VCaP (cell line): ENCODE measurements around the gene CCL19.
"Not testable (repeated sequence)": the region's sequence is repeated elsewhere in the genome, so short reads cannot be mapped to it uniquely, and the experiment has no call there.

Source experiments
- H3K27ac ChIP-seq: fragments of 450-650 bp; 2 replicates; pipeline ENCODE4 v1.5.1; 2017
- TF ChIP-seq, protein P1 (sequence below): fragments of 450-650 bp; conservative IDR thresholded peaks from 2 replicates; pipeline ENCODE4 v1.5.1; 2017; ENCODE audit warnings: mild to moderate bottlenecking, moderate library complexity

CCL19 gene

DNA sequence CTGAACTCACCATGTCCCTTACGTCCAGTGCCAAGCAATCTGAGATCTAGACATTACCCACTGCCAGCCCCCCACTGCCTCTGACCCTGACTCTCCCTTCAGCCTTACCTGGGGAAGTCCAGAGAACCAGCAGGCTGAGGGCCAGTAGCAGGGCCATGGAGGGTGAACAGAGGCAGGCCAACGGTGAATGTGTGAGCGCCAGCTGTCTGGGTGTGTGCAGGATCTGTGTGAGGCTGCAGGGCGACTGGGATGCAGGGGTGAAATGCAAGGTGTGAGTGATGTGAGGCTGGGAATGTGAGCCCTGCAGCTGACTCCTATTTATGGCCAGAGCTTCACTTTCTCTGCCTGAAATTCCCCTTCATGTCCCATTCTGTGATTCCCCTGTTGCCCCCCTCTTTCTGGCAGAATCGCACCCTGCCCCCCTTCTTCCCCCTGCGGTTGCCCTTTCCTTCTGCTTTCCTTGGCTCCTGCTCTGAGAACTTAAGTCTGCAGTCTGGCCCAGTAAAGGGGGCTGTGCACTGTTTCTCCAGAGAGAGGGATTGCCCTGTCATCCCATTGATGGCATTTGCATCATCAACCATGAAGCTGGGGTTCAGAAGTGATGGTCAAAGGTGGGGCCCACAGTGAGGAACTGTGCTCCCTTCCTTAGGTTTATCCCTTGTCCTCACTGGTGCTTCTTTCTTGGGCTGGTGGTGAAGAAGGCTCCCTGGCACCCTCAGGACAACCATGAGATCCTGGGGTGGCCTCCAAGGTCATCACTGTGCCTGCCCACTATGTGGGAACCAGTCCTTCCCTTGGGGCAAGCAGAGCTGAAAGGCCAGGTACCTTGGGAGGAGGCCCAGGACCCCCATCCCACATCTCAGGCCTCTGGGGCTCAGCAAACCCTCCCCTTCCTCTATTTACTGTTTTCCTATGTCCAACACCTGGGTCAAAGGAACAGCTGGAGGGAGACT is at the start of gene CCL19:
CCL19 (minus strand) TSS at position 294 of the 953 bp plus-strand sequence; CDS start at position 157, 137 bp downstream.
- TF ChIP-seq, protein P1, sequence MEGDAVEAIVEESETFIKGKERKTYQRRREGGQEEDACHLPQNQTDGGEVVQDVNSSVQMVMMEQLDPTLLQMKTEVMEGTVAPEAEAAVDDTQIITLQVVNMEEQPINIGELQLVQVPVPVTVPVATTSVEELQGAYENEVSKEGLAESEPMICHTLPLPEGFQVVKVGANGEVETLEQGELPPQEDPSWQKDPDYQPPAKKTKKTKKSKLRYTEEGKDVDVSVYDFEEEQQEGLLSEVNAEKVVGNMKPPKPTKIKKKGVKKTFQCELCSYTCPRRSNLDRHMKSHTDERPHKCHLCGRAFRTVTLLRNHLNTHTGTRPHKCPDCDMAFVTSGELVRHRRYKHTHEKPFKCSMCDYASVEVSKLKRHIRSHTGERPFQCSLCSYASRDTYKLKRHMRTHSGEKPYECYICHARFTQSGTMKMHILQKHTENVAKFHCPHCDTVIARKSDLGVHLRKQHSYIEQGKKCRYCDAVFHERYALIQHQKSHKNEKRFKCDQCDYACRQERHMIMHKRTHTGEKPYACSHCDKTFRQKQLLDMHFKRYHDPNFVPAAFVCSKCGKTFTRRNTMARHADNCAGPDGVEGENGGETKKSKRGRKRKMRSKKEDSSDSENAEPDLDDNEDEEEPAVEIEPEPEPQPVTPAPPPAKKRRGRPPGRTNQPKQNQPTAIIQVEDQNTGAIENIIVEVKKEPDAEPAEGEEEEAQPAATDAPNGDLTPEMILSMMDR, result no peak
- H3K27ac ChIP-seq, result no peak within 1 kb of the TSS

- not testable (repeated sequence) for H3K27ac ChIP-seq
Measured at GRCh38 chr9:34740176-34740575, 49.1 kb upstream of the CCL19 start.

GRCh38 chr9:34737677-34738260 is 46.7 kb upstream of the CCL19 start:
- H3K27ac ChIP-seq, result no peak overlapping the region
- TF ChIP-seq, protein P1, result no peak

GRCh38 chr9:34734720-34735119 is 43.6 kb upstream of the CCL19 start:
- no peak overlapping the region for H3K27ac ChIP-seq
- TF ChIP-seq, protein P1, result no peak

DNA sequence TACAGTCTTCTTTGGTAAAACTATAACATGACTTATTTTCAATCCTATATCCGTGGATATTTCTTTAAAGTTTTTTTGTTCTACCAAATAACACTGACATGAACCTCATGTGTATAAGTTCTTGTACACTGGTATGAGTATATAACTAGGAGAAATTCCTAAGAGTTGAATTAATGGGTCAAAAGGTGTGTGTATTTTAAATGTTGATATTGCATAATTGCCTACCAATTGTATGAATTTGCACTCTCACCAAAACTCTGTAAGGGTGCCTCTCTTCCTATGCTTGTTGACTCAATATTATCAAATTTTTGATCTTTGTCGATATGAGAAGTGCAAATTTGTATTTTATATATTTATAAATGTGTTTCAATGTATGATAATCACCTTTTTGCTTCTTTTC is 41.8 kb upstream of the CCL19 start:
- no peak overlapping the region for H3K27ac ChIP-seq
- TF ChIP-seq, protein P1, result no peak

DNA sequence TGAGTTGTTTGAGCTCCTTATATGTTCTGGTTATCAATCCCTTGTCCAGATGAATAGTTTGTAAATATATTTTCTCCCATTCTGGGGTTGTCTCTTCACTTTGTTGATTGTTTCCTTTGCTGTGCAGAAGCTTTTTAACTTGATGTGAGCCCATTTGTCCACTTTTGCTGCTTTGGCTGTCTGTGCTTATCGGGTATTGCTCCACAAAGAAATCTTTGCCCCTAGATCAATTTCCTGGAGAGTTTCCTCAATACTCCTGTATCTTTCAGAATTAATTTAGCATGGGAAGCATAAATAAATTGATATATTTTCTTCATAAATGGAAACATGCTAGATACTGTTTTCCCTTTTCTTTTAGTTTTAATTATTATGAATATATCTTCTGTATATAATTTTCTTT is 41.4 kb upstream of the CCL19 start:
- H3K27ac ChIP-seq, result no peak overlapping the region
- TF ChIP-seq, protein P1, result no peak

DNA sequence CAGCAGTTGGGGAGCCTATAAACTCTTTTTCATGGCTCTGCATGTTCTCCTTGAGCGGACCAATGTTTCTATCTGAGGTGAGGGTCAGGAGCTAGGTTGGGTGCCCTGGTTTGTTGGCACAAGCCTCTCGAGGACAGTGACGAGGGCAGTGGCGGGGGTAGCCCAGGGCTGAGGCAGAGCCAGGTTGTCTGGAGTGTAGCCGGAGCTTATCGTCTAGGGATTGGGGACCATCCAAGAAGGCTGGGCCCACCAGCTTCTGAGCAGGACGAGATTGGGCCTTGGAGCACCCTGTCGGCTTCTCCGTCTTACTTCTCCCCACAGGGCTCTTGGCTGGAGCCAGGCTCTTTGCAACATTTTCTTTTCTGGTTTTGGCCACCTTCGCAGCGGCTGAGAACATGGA is 32.1 kb upstream of the CCL19 start:
- H3K27ac ChIP-seq, result no peak overlapping the region
- TF ChIP-seq, protein P1, result no peak

GRCh38 chr9:34719769-34720025 is 28.6 kb upstream of the CCL19 start:
- H3K27ac ChIP-seq, result not testable (repeated sequence)
